Smooth muscle cell (in vitro differentiated cells): ENCODE results near the gene ZMPSTE24. TPM values are rescaled to one million over a fixed set of nuclear protein-coding genes. Genes with fewer than 3 reads are reported as not detected.
A peak's percentile ranks its signal among the peaks of the same experiment; 100 is the strongest.

Experiments used
- DNase-seq: peaks from one replicate; lab custom pipeline; 2025; ENCODE audit not compliant: unreplicated experiment; lab: John Stamatoyannopoulos, UW
- H2AFZ ChIP-seq: fragments of 200-600 bp; sonication (generic); 2 replicates; pipeline ENCODE4 v1.6.0; 2016; ENCODE audit warnings: antibody characterized with exemption, low read depth, mild to moderate bottlenecking
- H3F3A ChIP-seq: fragments of 200-600 bp; sonication (generic); 2 replicates; pipeline ENCODE4 v1.6.0; 2017; ENCODE audit warnings: antibody characterized with exemption, low read depth
- H3K27ac ChIP-seq: fragments of 200-600 bp; sonication (generic); 2 replicates; pipeline ENCODE4 v1.5.1; 2016; ENCODE audit warnings: low read depth, mild to moderate bottlenecking
- H3K27me3 ChIP-seq: fragments of 200-600 bp; sonication (generic); 2 replicates; pipeline ENCODE4 v1.6.1; 2016; ENCODE audit warnings: low read depth, mild to moderate bottlenecking
- H3K36me3 ChIP-seq: fragments of 200-600 bp; sonication (generic); 2 replicates; pipeline ENCODE4 v1.5.1; 2016; ENCODE audit warnings: low read depth
- H3K4me1 ChIP-seq: fragments of 200-600 bp; sonication (generic); 2 replicates; pipeline ENCODE4 v1.5.1; 2016; ENCODE audit warnings: low read depth
- H3K4me2 ChIP-seq: fragments of 200-600 bp; sonication (generic); 2 replicates; pipeline ENCODE4 v1.6.0; 2016; ENCODE audit warnings: mild to moderate bottlenecking
- H3K4me3 ChIP-seq: fragments of 200-600 bp; sonication (generic); 2 replicates; pipeline ENCODE4 v1.5.1; 2016; ENCODE audit warnings: mild to moderate bottlenecking
- H3K79me2 ChIP-seq: fragments of 200-600 bp; sonication (generic); 2 replicates; pipeline ENCODE4 v1.6.0; 2016; ENCODE audit warnings: low read depth, mild to moderate bottlenecking
- H3K9ac ChIP-seq: fragments of 200-600 bp; sonication (generic); 2 replicates; pipeline ENCODE4 v1.6.0; 2016; ENCODE audit warnings: low read depth
- H3K9me3 ChIP-seq: fragments of 200-600 bp; sonication (generic); replicated peaks from 2 replicates; pipeline ENCODE4 v1.5.1; 2016; ENCODE audit warnings: low read depth
- H4K20me1 ChIP-seq: fragments of 200-600 bp; sonication (generic); 2 replicates; pipeline ENCODE4 v1.6.0; 2016; ENCODE audit warnings: low read depth
- CTCF ChIP-seq: fragments of 200-600 bp; sonication (generic); IDR thresholded peaks from 2 replicates; pipeline ENCODE4 v1.5.1; 2017; ENCODE audit warnings: borderline replicate concordance, mild to moderate bottlenecking, antibody characterized with exemption; ENCODE audit not compliant: insufficient read depth, poor library complexity, severe bottlenecking
- WGBS: methylation state at CpG from one replicate; pipeline ENCODE4 v1.1.7; 2016; ENCODE audit warnings: low lambda C conversion rate; 5-methylcytosine and 5-hydroxymethylcytosine counted together
- polyA plus RNA-seq: library from polyadenylated mRNA; unstranded; fragments of >200 nt; fragmentation: Nextera tagmentation; extraction: Ambion mirVana; gene quantifications from 2 replicates; pipeline ENCODE4 v1.2.1, GENCODE V29; 2016
- total RNA-seq: library from RNA; depleted of rRNA; stranded (reverse); fragments of >200 nt; gene quantifications from 2 replicates; pipeline ENCODE4 v1.2.3, GENCODE V29; 2014

Gene ZMPSTE24
- total and polyA plus RNA-seq, 2 experiments from 2014 or later = 28.8 to 48.9 TPM

- H4K20me1 ChIP-seq = no peaks in the 10 kb centered on the region
- no peaks in the 10 kb centered on the region for H3K9me3 ChIP-seq
- H3K79me2 ChIP-seq = no peaks in the 10 kb centered on the region
- H3K9ac ChIP-seq = no peak overlapping the region
- H3K4me1 ChIP-seq = peaks cover 21% of the 10 kb centered on the region
- no peak for TF ChIP-seq CTCF
- H2AFZ ChIP-seq = peak overlapping the region; percentile 88
- DNase-seq = no peak
- peak overlapping the region; percentile 49 for H3K4me3 ChIP-seq
- H3K27me3 ChIP-seq = peaks cover 25% of the 10 kb centered on the region
- no peaks in the 10 kb centered on the region for H3K36me3 ChIP-seq
- no peak overlapping the region for H3K27ac ChIP-seq
- H3F3A ChIP-seq = peaks cover 3% of the 10 kb centered on the region
- H3K4me2 ChIP-seq = peak overlapping the region; percentile 88
- 41% methylated on average over 13 of the region's 13 CpGs for WGBS
Observed at GRCh38 chr1:40314721-40315238, 56.7 kb downstream of the ZMPSTE24 start.

- TF ChIP-seq CTCF = peak; percentile 87
- peaks cover 3% of the 10 kb centered on the region for H3F3A ChIP-seq
- no peaks in the 10 kb centered on the region for H3K9me3 ChIP-seq
- no peaks in the 10 kb centered on the region for H4K20me1 ChIP-seq
- H3K36me3 ChIP-seq = no peaks in the 10 kb centered on the region
- H2AFZ ChIP-seq = peak overlapping the region; percentile 88
- H3K4me1 ChIP-seq = peaks cover 18% of the 10 kb centered on the region
- WGBS = 3% methylated on average over 39 of the region's 42 CpGs
- peak; percentile 64 for DNase-seq
- no peak overlapping the region for H3K27ac ChIP-seq
- H3K4me2 ChIP-seq = peak overlapping the region; percentile 88
- peaks cover 25% of the 10 kb centered on the region for H3K27me3 ChIP-seq
- peak overlapping the region; percentile 49 for H3K4me3 ChIP-seq
- no peaks in the 10 kb centered on the region for H3K79me2 ChIP-seq
- H3K9ac ChIP-seq = no peak overlapping the region
Observed at GRCh38 chr1:40315239-40315794, 57.3 kb downstream of the ZMPSTE24 start.

- Histone ChIP-seq H3F3A (peaks cover 3% of the 10 kb centered on the region), H3K79me2 (no peaks in the 10 kb centered on the region), H4K20me1 (no peaks in the 10 kb centered on the region), H3K9ac (no peak overlapping the region), H3K9me3 (no peaks in the 10 kb centered on the region), H3K27ac (no peak overlapping the region), H3K4me2 (peak overlapping the region; percentile 88), H3K27me3 (peaks cover 25% of the 10 kb centered on the region), H3K36me3 (no peaks in the 10 kb centered on the region), H3K4me1 (peaks cover 18% of the 10 kb centered on the region), H3K4me3 (peak overlapping the region; percentile 49), H2AFZ (peak overlapping the region; percentile 81)
- no peak for TF ChIP-seq CTCF
- 4% methylated on average over 40 of the region's 41 CpGs for WGBS
- peak; percentile 28 for DNase-seq
Observed at GRCh38 chr1:40315795-40316594, 58.0 kb downstream of the ZMPSTE24 start.
